ENCODE measurements around the gene PDE6B. TPM values are rescaled to one million over a fixed set of nuclear protein-coding genes. Genes with fewer than 3 reads are reported as not detected.
A peak's percentile ranks its signal among the peaks of the same experiment; 100 is the strongest.

Gene PDE6B
- total RNA-seq, 4 donors from 2014 or later: 2.2 to 5.8 (median 4.4) TPM

- no peak for DNase-seq (ENCODE audit: extremely low spot score)
Observed at GRCh38 chr4:660401-660800, 35.0 kb downstream of the PDE6B start.

GRCh38 chr4:661231-661630 is 35.9 kb downstream of the PDE6B start:
- intact Hi-C loops (cut with DNase I): no loop called here
- WGBS: 91% methylated on average over 3 of the region's 3 CpGs
- Histone ChIP-seq H3K27ac (replicated peaks in 1 of 4) (no peak overlapping the region), H3K9me3 (no peaks in the 10 kb centered on the region), H3K27me3 (peaks cover 0 to 42% (median 0%) of the 10 kb centered on the region in 4 donors), H3K4me3 (no peak overlapping the region), H3K36me3 (no peaks in the 10 kb centered on the region), H3K4me1 (peaks cover 5 to 20% (median 18%) of the 10 kb centered on the region in 4 donors)
- no peak for TF ChIP-seq POLR2AphosphoS5 (IDR thresholded peaks at IDR 0.05)
- no peak for TF ChIP-seq CTCF (IDR thresholded peaks at IDR 0.05)
- no peak for TF ChIP-seq EP300 (IDR thresholded peaks at IDR 0.05)
- no peak for TF ChIP-seq POLR2A (IDR thresholded peaks at IDR 0.05; ENCODE audit: low read depth)
- DNase-seq (ENCODE audit: extremely low spot score): no peak

More at GRCh38 chr4:660401-660800, 35.0 kb downstream of the PDE6B start:
- Histone ChIP-seq H3K27ac (replicated peaks in 1 of 4) (no peak overlapping the region), H3K36me3 (no peaks in the 10 kb centered on the region), H3K4me3 (no peak overlapping the region), H3K4me1 (peaks cover 5 to 20% (median 18%) of the 10 kb centered on the region in 4 donors), H3K27me3 (peaks cover 0 to 41% (median 0%) of the 10 kb centered on the region in 4 donors), H3K9me3 (no peaks in the 10 kb centered on the region)
- intact Hi-C loops (cut with DNase I): no loop called here
- TF ChIP-seq POLR2A (IDR thresholded peaks at IDR 0.05; ENCODE audit: low read depth): no peak
- no peak for TF ChIP-seq POLR2AphosphoS5 (IDR thresholded peaks at IDR 0.05)
- TF ChIP-seq CTCF (IDR thresholded peaks at IDR 0.05): no peak
- no peak for TF ChIP-seq EP300 (IDR thresholded peaks at IDR 0.05)
- 98% methylated on average over 9 of the region's 10 CpGs for WGBS

- 97% methylated on average over 32 of the region's 42 CpGs for WGBS
Observed at GRCh38 chr4:661881-662761, 36.7 kb downstream of the PDE6B start.

DNA sequence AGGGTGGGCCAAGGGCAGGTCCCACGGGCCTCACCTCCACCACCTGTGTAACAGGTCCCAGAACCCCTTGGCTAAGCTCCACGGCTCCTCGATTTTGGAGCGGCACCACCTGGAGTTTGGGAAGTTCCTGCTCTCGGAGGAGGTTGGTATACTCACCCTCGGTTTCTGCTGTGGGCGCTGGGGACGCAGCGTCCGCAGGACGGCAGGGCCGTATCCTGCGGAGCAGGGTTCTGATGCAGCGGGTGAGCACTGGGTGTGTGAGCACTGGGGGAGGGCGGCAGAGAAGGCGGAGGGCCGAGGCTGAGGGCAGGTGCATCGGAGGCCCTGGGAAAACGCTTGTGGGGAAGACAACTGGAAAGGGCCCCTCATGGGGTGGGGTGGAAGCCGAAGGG is 37.7 kb downstream of the PDE6B start:
- no peak for DNase-seq (ENCODE audit: extremely low spot score)
- Histone ChIP-seq H3K36me3 (no peaks in the 10 kb centered on the region), H3K4me1 (peaks cover 5 to 20% (median 18%) of the 10 kb centered on the region in 4 donors), H3K27ac (replicated peaks in 1 of 4) (peak overlapping the region in 1 of 4 donors; percentile 43), H3K27me3 (peaks cover 0 to 33% (median 0%) of the 10 kb centered on the region in 4 donors), H3K9me3 (no peaks in the 10 kb centered on the region), H3K4me3 (peak overlapping the region; percentile 57 to 80 (median 68))
- WGBS: 22% methylated on average over 12 of the region's 20 CpGs
- TF ChIP-seq POLR2A (IDR thresholded peaks at IDR 0.05; ENCODE audit: low read depth) (no peak), CTCF (IDR thresholded peaks at IDR 0.05) (no peak), EP300 (IDR thresholded peaks at IDR 0.05) (no peak), POLR2AphosphoS5 (IDR thresholded peaks at IDR 0.05) (no peak)
- intact Hi-C loops (cut with DNase I): no loop called here

More at GRCh38 chr4:661881-662761, 36.7 kb downstream of the PDE6B start:
- no peaks in the 10 kb centered on the region for H3K9me3 ChIP-seq
- H3K4me3 ChIP-seq: no peak overlapping the region
- no peaks in the 10 kb centered on the region for H3K36me3 ChIP-seq
- intact Hi-C loops (cut with DNase I): no loop called here
- peaks cover 5 to 20% (median 18%) of the 10 kb centered on the region in 4 donors for H3K4me1 ChIP-seq
- TF ChIP-seq CTCF (IDR thresholded peaks at IDR 0.05) (no peak), EP300 (IDR thresholded peaks at IDR 0.05) (no peak), POLR2A (IDR thresholded peaks at IDR 0.05; ENCODE audit: low read depth) (no peak), POLR2AphosphoS5 (IDR thresholded peaks at IDR 0.05) (no peak)
- H3K27me3 ChIP-seq: peaks cover 0 to 33% (median 0%) of the 10 kb centered on the region in 4 donors
- no peak for DNase-seq (ENCODE audit: extremely low spot score)
- no peak overlapping the region for H3K27ac ChIP-seq (replicated peaks in 1 of 4)

Measured in esophagus muscularis mucosa (tissue), 4 donors.